ENCODE results near the gene CPEB4. TPM values are rescaled to one million over a fixed set of nuclear protein-coding genes. Genes with fewer than 3 reads are reported as not detected.
A peak's percentile ranks its signal among the peaks of the same experiment; 100 is the strongest.

CPEB4 gene
- total RNA-seq, 1 donor from 2014 or later, result 11.3 TPM

- Mint-ChIP-seq H3K27ac (ENCODE audit: unreplicated experiment) (no peak overlapping the region), H3K4me3 (no peak overlapping the region)
- TF ChIP-seq CTCF (conservative IDR thresholded peaks at IDR 0.05), result no peak
These were observed 79.1 kb downstream of the CPEB4 start for GRCh38 chr5:173967241-173967640.

GRCh38 chr5:173968154-173968797 is 80.1 kb downstream of the CPEB4 start:
- no peak for DNase-seq (ENCODE audit: low read depth, low spot score)
- Mint-ChIP-seq H3K27ac (ENCODE audit: unreplicated experiment) (peak overlapping the region; percentile 54), H3K4me1 (peaks cover 51% of the 10 kb centered on the region), H3K27me3 (ENCODE audit: low read depth) (no peaks in the 10 kb centered on the region), H3K9me3 (no peaks in the 10 kb centered on the region), H3K36me3 (ENCODE audit: low read depth) (no peaks in the 10 kb centered on the region), H3K4me3 (no peak overlapping the region)
- no peak for TF ChIP-seq CTCF (conservative IDR thresholded peaks at IDR 0.05)

More at GRCh38 chr5:173967241-173967640, 79.1 kb downstream of the CPEB4 start:
- Mint-ChIP-seq H3K36me3 (ENCODE audit: low read depth) (no peaks in the 10 kb centered on the region), H3K9me3 (no peaks in the 10 kb centered on the region), H3K4me1 (peaks cover 56% of the 10 kb centered on the region), H3K27me3 (ENCODE audit: low read depth) (no peaks in the 10 kb centered on the region)
- DNase-seq (ENCODE audit: low read depth, low spot score), result no peak

- Mint-ChIP-seq H3K27ac (ENCODE audit: unreplicated experiment) (no peak overlapping the region), H3K27me3 (ENCODE audit: low read depth) (peaks cover 5% of the 10 kb centered on the region), H3K36me3 (ENCODE audit: low read depth) (no peaks in the 10 kb centered on the region), H3K4me3 (no peak overlapping the region), H3K4me1 (peaks cover 46% of the 10 kb centered on the region), H3K9me3 (no peaks in the 10 kb centered on the region)
- no peak for DNase-seq (ENCODE audit: low read depth, low spot score)
- no peak for TF ChIP-seq CTCF (conservative IDR thresholded peaks at IDR 0.05)
These were observed 81.3 kb downstream of the CPEB4 start for GRCh38 chr5:173969167-173970049.

- H3K36me3 Mint-ChIP-seq (ENCODE audit: low read depth), result no peaks in the 10 kb centered on the region
- H3K27ac Mint-ChIP-seq (ENCODE audit: unreplicated experiment), result no peak overlapping the region
- H3K4me3 Mint-ChIP-seq, result no peak overlapping the region
- DNase-seq (ENCODE audit: low read depth, low spot score), result no peak
- H3K9me3 Mint-ChIP-seq, result no peaks in the 10 kb centered on the region
- H3K4me1 Mint-ChIP-seq, result peaks cover 46% of the 10 kb centered on the region
- no peak for TF ChIP-seq CTCF (conservative IDR thresholded peaks at IDR 0.05)
- peaks cover 8% of the 10 kb centered on the region for H3K27me3 Mint-ChIP-seq (ENCODE audit: low read depth)
These were observed 82.9 kb downstream of the CPEB4 start for GRCh38 chr5:173970878-173971650.

- Mint-ChIP-seq H3K4me1 (peaks cover 46% of the 10 kb centered on the region), H3K9me3 (no peaks in the 10 kb centered on the region), H3K4me3 (no peak overlapping the region), H3K27me3 (ENCODE audit: low read depth) (peaks cover 14% of the 10 kb centered on the region), H3K36me3 (ENCODE audit: low read depth) (no peaks in the 10 kb centered on the region), H3K27ac (ENCODE audit: unreplicated experiment) (no peak overlapping the region)
- no peak for DNase-seq (ENCODE audit: low read depth, low spot score)
- no peak for TF ChIP-seq CTCF (conservative IDR thresholded peaks at IDR 0.05)
These were observed 83.7 kb downstream of the CPEB4 start for GRCh38 chr5:173971681-173972345.
